GM18861 (cell line): ENCODE data around the gene SMG6.
"Not testable (repeated sequence)": the region's sequence is repeated elsewhere in the genome, so short reads cannot be mapped to it uniquely, and the experiment has no call there.

Experiments used
- ATAC-seq: cut with Tn5 transposase; IDR thresholded peaks from one replicate; pipeline ENCODE4 v1.9.1; 2021; ENCODE audit not compliant: unreplicated experiment

Gene SMG6

DNA sequence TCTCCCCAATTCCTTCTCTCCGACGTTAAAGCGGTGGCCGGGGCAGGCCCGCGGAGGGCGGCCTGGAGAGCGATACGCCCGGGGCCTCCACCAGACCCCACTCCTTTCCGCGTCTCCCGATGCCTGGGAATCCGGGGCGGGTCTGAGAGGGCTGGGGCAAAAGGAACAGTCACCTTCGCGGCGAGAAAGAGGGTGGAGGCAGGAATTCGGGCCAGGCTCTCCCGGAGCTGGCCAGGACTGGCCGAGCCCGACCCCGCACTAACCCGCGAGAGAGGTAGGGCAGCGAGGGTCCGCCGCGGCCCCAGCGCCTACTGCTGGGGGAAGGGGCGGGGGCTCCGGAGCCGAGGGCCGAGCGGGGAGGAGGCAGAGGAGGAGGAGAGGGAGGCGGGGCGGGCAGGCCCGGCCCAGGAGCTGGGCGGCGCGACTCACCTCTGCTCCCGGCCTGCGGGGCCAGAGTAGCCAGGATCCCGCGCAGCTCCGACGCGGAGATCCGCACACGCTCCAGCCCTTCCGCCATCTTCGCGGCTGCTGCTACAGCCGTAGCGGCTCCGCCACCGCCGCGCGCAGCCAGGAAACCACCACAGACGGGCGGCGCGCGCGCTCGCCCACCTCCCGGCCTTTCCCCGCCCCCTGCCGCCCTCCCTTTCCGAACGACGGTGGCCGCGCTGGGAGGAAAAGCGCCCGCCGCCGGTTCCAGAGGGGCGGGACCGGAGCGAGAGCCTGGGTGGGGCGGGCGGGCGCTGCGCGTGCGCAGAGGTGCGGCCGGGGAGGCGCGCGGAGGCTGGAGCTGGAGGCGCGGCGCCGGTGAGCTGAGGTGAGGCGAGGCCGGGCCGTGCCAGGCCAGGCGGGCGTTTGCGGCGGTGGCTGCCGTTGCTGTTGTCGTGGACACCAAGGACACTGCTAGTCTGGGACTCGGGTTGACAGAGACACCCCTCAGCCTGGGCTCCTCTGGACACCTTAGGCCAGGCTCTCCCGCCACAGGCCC is at the start of gene SMG6, which contains the start of gene SRR:
Gene SMG6, minus strand, starts transcription at position 582 of the 985 bp plus-strand sequence. Its CDS starts 65 bp downstream, at position 517.
Gene SRR, plus strand, starts transcription at position 747 of the 985 bp plus-strand sequence. CDS start 11,611 bp downstream, outside the sequence.
- peak; percentile 58 for ATAC-seq

DNA sequence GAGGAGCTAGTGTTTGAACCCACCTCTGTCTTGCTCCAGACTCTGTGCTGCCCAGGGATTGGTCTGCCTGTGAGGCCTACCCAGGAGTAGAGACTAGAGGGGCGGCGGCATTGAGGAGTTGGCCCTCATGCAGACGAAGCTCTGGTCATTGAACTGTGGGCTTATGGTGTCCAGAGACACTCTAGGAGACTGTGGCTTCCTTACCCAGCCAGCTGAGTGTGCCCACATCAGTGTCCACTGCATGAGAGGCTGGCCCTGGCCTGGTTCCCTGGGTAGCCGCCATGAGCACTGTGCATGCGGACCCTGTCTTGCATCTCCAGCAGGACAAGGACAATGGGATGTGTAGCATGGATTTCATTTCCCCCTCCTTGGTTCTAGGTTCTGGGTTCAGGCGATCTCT is 47.7 kb upstream of the SMG6 start:
- ATAC-seq: no peak

DNA sequence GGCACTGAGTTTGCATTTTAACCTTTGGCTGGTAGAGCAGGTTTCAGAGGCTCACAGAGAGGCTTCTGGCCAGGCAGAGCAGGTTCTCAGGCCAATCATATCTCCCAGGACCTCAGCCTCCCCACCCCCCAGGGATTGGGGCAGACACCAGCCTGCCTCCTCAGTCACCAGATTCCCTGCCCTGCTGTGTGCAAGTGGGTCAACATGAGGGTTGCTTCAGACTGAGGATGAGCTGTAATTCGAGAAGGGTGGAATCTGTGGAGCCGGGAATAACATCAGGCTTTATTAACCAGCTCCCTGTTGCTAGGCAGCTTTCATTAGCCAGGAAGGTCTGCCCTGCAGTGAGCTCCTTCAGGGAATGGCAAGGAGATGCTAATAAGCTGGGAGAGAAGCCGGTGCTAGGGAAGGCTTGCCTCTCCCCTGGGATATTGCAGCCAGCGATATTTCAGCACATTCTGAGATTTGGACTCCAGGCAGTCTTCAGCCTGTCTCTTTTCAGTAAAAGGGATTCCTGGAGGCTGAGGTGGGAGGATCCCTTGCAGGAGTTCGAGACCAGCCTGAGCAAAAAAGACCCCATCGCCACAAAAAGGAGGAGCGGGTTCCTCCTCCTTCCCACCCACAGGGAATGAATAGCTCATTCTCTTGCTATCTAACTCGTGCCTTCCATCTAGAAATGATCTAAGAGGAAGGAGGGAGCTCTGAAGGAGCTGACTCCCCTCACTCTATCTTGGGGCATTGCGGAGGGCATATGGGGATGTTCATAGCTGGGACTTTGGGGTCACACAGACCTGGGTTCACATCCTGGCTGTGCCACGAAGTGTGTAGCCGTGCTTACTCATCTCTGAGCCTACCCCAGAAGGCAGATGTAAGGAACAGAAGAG is 44.5 kb upstream of the SMG6 start:
- ATAC-seq: no peak

DNA sequence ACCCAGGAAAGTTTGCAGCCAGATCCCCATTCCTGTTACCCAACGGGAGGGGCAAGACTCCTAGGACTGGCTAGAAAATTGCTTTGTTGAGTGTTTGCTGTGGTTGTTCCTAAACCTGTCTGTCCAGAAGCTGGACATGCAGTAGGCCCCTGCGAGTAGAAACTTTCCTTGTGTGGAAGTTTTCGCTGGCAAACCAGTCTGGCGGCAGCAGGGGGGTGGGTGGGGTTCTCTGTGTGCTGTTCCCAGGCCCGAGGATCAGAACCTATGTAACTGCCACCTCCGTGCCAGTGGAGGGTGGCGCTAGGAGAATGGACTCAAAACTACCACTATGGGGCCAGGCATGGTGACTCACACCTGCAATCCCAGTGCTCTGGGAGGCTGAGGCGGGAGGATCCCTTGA is 42.9 kb upstream of the SMG6 start:
- no peak for ATAC-seq

DNA sequence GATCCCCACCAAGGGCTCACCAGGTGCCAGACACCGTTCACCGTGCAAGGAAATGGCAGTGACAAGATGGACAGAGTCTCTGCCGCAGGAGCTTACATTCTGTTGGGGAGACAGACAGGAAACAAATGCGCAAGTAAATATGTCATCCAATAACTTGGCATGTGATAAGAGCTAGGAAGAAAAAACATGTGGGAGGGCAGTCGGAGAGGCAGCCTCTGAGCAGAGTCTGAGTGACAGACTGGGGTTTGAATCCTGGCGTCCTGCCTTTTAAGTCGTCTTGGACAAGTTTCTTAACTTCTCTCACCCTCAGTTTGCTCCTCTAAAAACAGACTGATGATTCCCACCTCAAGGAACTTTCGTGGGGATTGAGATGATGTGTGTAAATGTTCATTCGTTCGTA is 40.9 kb upstream of the SMG6 start:
- ATAC-seq: no peak

DNA sequence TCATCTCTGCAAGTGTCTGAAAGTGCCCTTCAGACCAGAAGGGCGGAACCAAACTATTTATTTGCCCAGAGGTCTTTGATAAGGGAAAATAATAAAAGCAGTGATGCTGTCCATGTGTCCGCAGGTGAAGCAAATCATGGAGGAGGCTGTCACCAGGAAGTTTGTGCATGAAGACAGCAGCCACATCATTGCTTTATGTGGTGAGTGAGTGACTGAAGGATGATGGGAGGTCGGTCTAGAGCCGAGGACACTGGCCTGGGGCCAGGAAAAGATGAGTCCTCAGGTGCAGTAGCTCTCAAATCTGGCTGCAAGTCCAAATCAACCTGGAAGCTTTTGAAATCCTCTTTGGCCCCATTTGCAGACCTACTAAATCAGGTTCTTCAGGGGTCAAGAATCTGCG is 39.8 kb upstream of the SMG6 start:
- no peak for ATAC-seq

DNA sequence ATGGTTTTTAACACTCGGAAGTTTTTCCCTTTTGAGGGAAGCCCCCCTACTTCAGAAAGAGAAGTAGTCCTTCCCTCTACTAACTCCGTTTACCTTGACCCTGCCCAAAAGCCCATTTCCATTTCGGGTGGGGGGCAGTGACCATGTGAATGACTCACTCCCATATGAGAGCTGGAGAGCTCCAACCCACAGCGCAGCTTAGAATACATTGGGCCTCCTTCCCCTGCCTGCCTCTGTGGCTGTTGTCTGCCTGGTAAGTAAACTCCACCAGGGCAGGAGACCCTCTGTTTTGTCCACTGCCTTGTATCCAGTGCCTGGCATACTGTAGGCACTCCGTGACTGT is 34.7 kb upstream of the SMG6 start:
- no peak for ATAC-seq

DNA sequence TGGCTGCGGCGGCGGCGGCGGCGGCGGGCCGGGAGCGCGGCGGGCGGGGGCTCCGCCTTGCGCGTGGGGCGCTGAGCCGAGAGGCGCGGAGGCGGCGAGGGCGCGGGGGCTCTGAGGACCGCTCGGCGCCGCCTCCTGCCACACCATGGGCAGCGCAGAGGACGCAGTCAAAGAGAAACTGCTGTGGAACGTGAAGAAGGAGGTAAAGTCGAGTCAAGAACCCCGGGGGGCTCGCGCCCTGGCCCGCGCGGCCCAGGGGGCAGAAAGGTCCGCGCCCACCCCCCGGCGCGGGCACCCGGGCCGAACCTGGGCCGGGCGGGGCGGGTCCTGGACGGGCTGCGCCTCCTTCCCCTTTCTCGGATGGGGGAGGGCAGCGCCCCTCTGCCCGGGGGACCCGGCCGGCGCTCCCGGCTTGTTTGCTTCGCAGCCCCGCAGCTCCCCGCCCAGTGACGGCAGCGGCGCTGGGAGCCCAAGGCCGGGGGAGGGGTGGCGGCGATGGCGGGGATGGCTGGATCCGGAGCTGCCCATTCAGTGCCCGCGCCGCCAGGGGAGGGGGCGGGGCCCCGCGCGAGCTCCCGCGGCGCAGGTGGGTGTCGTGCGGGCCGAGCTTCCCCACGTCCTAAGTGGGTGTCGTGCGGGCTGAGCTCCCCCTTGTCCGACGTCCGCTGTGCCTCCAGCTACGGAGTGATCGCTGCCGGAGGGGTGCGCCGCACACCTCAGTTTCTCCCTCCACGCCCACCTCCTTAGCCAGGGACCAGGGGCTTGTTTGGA is 34.1 kb upstream of the SMG6 start:
- peak; percentile 22 for ATAC-seq

DNA sequence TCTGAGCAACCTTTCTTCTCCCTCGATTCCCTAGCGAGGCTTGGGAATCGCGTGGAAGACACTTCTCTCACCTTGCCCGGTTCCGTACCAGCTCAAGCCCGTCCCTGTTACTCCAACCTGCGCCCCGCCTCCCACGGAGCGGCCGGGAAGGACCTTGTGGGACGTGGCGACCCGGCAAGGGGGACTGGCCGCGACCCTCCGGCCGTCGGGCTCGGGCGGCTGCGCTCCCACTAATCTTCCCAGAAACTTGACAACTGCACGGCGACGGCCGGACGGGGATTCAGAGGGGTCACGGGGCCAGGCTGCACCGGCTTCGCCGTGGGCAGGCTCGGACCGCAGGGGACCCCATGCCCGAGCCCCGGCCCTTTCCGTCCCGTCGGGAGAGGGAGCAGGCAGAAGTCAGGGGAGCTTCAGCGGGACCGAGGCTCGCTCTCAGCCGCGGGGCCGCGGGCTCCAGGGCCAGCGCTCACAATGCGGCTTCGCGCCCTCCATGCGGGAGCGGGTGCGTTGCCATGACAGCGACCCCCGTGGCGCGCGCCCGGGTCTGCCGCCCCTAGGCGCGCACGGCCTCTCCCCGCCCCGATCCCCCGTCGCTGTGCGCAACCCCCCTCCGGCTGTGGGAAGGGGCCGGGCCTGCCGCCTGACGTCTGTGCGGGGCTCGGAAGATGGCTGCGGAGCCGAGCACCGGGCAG is 33.4 kb upstream of the SMG6 start, which contains the start of gene SGSM2:
Gene SGSM2, plus strand, starts transcription at position 650 of the 692 bp plus-strand sequence. CDS start 188 bp downstream, outside the sequence.
- ATAC-seq: peak; percentile 24

DNA sequence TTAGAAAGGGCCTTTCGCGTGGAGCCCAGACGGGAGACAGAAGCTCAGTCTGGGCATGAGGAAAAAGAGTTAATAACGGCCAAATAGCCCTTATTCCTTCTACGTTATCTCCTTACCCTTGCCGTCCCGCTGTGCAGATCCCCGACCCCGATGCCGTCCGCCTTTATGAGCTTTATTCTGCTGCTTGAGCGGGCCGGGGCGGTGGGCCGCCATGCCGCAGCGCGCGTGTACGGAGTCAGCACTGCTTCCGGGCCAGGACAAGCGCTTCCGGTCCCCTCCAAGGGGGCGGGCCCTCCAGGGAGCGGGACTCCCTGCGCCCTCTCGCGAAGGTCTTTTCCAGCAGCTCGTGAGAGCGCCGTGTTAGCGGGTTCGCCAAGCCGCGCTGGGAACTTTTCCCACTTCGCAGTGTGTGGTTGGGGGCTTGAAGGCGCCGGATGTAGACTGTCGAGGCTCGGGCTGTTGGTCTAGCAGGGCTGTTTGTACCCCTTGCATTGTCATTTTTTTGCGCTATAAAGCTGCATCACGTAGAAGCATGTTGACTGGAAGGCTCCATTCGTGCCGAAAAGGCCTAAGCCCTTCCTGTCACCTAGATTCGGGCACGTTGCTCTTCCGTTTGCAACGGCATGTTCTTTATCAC is 32.7 kb upstream of the SMG6 start, which contains the start of gene TSR1:
Gene TSR1, minus strand, starts transcription at position 243 of the 637 bp plus-strand sequence. Its CDS starts 30 bp downstream, at position 213.
- peak; percentile 48 for ATAC-seq

DNA sequence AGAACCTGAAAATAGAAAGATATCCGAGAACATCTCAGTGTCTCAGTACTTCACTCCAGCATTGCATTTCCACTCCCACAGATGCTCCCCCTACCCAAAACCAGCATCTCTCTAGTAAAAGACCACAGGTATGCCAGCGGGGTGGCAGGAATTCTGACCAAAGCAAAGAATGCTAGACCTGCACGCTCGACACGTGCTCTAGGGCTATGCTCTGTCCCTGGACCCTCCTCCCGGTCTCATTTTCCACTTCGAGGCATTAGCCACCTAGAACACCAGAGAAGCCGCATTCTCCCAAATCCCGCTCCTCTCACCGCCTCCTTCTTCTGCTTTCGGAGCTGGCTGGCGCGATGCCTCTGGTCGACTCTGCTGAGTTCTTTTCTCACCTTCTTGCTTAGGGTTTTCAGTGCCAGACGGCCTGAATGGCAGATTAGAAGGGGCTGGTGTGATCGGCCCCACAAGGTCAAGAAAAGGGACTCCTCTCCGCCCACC is 32.2 kb upstream of the SMG6 start:
- ATAC-seq: no peak

DNA sequence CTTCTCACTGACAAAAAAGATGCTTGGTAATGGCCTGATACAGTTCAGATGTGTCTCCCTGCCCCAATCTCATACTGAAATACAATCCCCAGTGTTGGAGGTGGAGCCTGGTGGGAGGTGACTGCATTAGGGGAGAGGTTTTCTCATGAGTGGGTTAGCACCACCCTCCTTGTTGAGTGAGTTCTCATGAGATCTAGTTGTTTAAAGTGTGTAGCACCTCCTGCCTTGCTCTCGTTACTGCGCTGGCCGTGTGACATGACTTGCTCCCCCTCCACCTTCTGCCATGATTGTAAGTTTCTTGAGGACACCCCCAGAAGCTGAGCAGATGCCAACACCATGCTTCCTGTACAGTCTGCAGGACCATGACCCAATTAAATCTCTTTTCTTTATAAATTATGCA is 27.7 kb upstream of the SMG6 start:
- ATAC-seq: no peak

DNA sequence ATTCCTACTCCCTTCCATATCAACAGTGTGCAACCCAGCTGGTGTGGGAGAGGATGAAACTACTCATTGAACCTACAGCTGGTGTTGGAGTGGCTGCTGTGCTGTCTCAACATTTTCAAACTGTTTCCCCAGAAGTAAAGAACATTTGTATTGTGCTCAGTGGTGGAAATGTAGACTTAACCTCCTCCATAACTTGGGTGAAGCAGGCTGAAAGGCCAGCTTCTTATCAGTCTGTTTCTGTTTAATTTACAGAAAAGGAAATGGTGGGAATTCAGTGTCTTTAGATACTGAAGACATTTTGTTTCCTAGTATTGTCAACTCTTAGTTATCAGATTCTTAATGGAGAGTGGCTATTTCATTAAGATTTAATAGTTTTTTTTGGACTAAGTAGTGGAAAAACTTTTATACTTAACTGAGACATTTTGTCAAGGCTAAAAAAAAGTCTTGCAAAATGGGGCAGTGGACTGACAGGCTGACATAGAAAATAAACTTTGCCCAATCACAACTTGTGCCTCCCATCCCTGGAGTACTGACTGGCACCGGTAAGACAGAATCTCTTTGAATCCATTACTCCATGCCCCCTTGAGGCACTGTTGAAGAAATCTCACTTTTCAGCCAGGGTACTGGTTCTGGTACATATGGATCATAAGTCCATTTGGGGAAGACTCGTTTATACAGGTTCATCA is 20.2 kb upstream of the SMG6 start:
- no peak for ATAC-seq

DNA sequence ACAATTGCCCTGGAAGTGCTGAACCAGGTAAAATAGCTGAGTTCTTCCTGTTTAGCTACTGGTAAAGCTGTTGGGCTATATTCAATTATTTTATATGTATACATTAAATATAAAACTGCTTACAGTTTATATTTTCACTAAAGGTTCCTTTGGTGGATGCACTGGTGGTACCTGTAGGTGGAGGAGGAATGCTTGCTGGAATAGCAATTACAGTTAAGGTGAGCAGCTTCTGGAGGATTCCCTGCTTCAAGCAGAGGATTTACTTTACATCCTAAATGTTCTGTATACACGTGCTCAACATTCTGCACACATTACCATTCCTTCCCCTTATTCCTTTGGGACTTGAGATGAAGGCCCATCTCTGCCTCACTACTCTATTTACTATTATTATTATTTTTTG is 17.8 kb upstream of the SMG6 start:
- ATAC-seq: no peak

DNA sequence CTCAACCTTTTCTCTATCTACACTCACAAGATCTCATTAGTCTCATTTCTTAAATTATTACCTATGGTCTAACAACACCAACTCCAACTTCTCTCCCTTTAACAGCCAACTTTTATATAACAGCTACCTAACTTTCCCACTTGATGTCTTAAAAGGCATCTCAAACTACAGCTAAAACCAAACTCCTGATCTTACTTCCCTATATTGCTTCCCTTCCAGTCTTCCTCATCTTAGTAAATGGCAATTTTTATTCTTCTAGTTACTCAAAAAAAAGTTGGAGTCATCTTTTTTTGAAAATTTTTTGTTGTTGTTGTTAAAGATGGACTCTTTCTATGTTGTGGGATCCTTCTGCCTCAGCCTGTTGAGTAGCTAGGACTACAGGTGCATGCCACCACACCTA is 15.5 kb upstream of the SMG6 start:
- no peak for ATAC-seq

DNA sequence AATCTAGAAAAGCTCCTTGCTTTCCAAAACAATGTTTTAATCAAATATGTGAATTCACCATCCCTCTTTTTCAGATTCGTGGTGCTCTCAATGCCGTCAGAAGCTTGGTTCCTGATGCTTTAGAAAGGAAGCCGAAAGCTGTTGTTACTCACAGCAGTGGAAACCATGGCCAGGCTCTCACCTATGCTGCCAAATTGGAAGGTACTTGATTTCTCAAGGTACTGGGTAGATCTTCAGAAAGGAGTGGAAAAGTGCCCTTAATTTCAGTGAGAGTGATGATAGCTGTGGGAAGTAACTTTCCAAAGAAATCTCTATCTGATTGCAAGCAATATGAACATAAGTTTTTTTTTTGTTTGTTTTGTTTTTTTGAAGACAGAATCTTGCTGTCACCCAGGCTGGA is 14.2 kb upstream of the SMG6 start:
- no peak for ATAC-seq

DNA sequence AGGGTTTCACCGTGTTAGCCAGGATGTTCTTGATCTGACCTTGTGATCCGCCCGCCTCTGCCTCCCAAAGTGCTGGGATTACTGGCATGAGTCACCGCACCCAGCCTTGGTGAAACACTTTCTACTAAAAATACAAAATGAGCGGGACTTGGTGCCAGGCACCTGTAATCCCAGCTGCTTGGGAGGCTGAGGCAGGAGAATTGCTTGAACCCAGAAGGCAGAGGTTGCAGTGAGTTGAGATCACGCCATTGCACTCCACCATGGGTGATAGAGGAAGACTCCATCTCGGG is 13.3 kb upstream of the SMG6 start:
- not testable (repeated sequence) for ATAC-seq

DNA sequence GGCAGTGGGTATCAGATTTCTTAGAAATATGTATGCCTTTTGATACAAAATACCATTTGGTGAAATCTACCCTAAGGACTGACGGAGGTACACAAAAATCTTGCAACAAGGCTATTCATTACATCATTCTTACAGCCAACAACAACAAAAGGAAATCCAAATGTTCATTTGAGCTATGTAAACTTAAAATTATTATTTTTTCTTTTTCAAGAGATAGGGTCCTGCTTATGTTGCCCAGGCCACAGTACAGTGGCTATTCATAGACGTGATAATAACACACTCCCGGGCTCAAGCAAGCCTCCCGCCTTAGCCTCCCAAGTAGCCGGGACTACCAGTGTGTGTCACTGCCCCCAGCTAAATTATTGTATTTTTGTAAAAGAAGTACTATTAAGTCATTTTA is 9.2 kb upstream of the SMG6 start:
- ATAC-seq: no peak
